Right atrium auricular region (tissue), 2 donors: ENCODE measurements around the gene HPS5. TPM values are rescaled to one million over a fixed set of nuclear protein-coding genes. Genes with fewer than 3 reads are reported as not detected.

ENCODE experiments used
- DNase-seq: peaks from one replicate; pipeline ENCODE4 v3.0.0-alpha.2; 2019; ENCODE audit warnings: low spot score
- H3K27ac ChIP-seq, 2 donors: fragments of 200-600 bp; sonication (generic); 1 replicate in 1 of 2; 2 replicates in 1 of 2; pipeline ENCODE4 v1.5.1; 2016 to 2019
- H3K27me3 ChIP-seq, 2 donors: fragments of 200-600 bp; sonication (generic); one replicate each; pipeline versions ENCODE4 v1.5.1 to v1.6.0; 2017 to 2019
- H3K36me3 ChIP-seq: fragments of 200-600 bp; sonication (generic); one replicate; pipeline ENCODE4 v1.5.1; 2016
- H3K4me1 ChIP-seq, 2 donors: fragments of 200-600 bp; sonication (generic); one replicate each; pipeline versions ENCODE4 v1.5.1 to v1.6.0; 2017 to 2019
- H3K4me3 ChIP-seq, 2 donors: fragments of 200-600 bp; sonication (generic); 1 replicate in 1 of 2; 2 replicates in 1 of 2; pipeline ENCODE4 v1.5.1; 2017 to 2019; ENCODE audit warnings: mild to moderate bottlenecking in 1 of 2, moderate library complexity in 1 of 2
- H3K9me3 ChIP-seq, 2 donors: fragments of 200-600 bp; sonication (generic); one replicate each; pipeline ENCODE4 v1.5.1; 2019
- total RNA-seq, 2 donors: library from RNA; depleted of rRNA; stranded (reverse); fragments of >200 nt; gene quantifications; one replicate each; pipeline ENCODE4 v1.1.0, GENCODE V29; 2016
- TF ChIP-seq, protein P1 (sequence below), 2 donors: fragments of 200-600 bp; sonication (generic); IDR thresholded peaks; one replicate each; pipeline ENCODE4 v1.5.1; 2019; ENCODE audit warnings: antibody characterized with exemption in 2 of 2

The HPS5 gene, protein sequence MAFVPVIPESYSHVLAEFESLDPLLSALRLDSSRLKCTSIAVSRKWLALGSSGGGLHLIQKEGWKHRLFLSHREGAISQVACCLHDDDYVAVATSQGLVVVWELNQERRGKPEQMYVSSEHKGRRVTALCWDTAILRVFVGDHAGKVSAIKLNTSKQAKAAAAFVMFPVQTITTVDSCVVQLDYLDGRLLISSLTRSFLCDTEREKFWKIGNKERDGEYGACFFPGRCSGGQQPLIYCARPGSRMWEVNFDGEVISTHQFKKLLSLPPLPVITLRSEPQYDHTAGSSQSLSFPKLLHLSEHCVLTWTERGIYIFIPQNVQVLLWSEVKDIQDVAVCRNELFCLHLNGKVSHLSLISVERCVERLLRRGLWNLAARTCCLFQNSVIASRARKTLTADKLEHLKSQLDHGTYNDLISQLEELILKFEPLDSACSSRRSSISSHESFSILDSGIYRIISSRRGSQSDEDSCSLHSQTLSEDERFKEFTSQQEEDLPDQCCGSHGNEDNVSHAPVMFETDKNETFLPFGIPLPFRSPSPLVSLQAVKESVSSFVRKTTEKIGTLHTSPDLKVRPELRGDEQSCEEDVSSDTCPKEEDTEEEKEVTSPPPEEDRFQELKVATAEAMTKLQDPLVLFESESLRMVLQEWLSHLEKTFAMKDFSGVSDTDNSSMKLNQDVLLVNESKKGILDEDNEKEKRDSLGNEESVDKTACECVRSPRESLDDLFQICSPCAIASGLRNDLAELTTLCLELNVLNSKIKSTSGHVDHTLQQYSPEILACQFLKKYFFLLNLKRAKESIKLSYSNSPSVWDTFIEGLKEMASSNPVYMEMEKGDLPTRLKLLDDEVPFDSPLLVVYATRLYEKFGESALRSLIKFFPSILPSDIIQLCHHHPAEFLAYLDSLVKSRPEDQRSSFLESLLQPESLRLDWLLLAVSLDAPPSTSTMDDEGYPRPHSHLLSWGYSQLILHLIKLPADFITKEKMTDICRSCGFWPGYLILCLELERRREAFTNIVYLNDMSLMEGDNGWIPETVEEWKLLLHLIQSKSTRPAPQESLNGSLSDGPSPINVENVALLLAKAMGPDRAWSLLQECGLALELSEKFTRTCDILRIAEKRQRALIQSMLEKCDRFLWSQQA
- total RNA-seq: 10 to 100 TPM; 10.5 to 12.8 TPM

DNA sequence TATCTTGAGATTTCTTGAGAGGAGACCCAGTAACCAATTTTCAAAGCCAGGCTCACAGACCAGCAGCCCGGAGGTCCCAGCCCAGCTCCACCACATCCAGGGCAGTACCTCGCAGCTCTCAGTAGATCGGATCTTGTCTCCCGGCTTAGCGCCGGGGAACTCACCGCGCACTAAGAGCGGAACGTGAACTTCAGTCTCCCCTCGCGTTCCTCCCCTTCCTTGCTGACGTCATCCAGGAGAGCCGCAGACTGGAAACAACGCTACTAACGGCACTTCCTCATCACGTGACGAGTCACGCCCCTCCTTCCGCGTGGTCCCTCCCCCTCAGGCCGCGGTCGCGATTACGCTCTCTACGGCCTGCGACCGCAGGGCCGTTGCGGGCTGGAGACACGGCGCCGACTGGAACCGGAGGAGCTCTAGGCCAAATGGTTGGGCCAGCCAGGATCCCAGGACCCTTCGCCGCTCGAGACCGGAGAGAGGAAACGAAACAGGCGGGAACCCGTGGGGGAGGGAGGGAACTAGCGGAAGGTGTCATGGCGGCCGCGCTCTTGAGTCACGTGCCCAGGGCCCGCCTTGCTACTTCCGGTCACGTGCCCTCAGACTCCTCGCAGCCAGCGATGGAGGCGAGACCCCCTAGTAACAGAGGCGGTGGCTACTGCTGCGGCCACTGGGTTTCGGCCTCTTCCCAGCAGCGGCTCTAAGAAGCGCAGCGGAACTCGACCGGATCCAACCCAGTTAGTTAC is at the start of gene HPS5, which contains the start of gene GTF2H1:
HPS5 (minus strand) TSS at position 172 of the 743 bp plus-strand sequence. CDS start 4,282 bp downstream, outside the sequence.
GTF2H1 (plus strand) TSS at position 599 of the 743 bp plus-strand sequence. CDS start 10,508 bp downstream, outside the sequence.
- H3K27me3 ChIP-seq: no peaks in the 10 kb centered on the region
- no peaks in the 10 kb centered on the region for H3K9me3 ChIP-seq
- no peaks in the 10 kb centered on the region for H3K36me3 ChIP-seq
- peak; percentile 96 for DNase-seq
- peaks cover 0 to 45% of the 10 kb centered on the region in 2 donors for H3K4me1 ChIP-seq
- TF ChIP-seq, protein P1, sequence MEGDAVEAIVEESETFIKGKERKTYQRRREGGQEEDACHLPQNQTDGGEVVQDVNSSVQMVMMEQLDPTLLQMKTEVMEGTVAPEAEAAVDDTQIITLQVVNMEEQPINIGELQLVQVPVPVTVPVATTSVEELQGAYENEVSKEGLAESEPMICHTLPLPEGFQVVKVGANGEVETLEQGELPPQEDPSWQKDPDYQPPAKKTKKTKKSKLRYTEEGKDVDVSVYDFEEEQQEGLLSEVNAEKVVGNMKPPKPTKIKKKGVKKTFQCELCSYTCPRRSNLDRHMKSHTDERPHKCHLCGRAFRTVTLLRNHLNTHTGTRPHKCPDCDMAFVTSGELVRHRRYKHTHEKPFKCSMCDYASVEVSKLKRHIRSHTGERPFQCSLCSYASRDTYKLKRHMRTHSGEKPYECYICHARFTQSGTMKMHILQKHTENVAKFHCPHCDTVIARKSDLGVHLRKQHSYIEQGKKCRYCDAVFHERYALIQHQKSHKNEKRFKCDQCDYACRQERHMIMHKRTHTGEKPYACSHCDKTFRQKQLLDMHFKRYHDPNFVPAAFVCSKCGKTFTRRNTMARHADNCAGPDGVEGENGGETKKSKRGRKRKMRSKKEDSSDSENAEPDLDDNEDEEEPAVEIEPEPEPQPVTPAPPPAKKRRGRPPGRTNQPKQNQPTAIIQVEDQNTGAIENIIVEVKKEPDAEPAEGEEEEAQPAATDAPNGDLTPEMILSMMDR (IDR thresholded peaks at IDR 0.05): no peak
- H3K4me3 ChIP-seq: peak within 1 kb of the TSS; percentile 68 to 79
- peak within 1 kb of the TSS; percentile 94 to 98 for H3K27ac ChIP-seq

DNA sequence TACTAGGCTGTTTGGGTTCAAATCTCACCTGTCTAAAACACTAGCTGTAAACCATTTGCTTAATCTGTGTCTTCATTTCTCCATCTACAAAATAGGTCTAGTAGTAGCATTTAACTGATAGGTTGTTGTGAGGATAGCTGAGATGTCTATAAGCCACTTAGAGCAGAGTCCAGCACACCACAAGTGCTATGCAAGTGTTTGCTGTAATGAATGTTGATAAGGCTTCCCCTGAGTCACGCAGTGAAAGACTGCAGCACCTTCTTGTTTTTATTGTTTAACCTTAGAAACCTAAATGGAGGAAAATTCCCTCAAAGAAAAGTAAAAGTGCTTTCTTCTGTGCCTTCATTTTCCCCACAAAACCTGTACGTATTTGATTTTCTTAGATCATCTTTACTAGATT is 49.3 kb upstream of the HPS5 start:
- no peaks in the 10 kb centered on the region for H3K27me3 ChIP-seq
- no peak overlapping the region for H3K4me3 ChIP-seq
- TF ChIP-seq, protein P1 (IDR thresholded peaks at IDR 0.05): no peak
- peaks cover 13% of the 10 kb centered on the region for H3K36me3 ChIP-seq
- H3K4me1 ChIP-seq: no peaks in the 10 kb centered on the region
- no peak for DNase-seq
- no peaks in the 10 kb centered on the region for H3K9me3 ChIP-seq
- H3K27ac ChIP-seq: no peak overlapping the region

DNA sequence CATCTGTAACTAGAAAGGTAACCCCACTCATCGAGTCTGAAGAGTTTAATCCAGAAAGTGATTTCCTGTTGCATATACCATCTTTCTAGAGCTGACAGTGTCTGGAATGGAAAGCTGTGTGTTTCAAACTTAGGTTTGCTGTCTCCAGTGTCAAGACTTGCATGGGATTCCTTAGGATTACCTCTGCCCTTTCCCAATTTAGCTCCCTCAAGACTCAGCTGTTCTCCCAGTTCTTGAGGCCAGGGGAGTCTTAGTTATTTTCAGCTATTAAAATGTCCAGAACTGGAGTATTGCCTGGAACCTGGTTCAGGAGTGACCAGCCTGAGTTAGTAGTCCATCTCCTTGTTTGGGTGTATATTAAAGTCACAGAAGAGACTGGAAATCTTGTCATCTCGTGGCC is 47.5 kb upstream of the HPS5 start:
- no peaks in the 10 kb centered on the region for H3K4me1 ChIP-seq
- DNase-seq: no peak
- TF ChIP-seq, protein P1 (IDR thresholded peaks at IDR 0.05): no peak
- no peak overlapping the region for H3K4me3 ChIP-seq
- peaks cover 32% of the 10 kb centered on the region for H3K36me3 ChIP-seq
- H3K27me3 ChIP-seq: no peaks in the 10 kb centered on the region
- no peaks in the 10 kb centered on the region for H3K9me3 ChIP-seq
- no peak overlapping the region for H3K27ac ChIP-seq

DNA sequence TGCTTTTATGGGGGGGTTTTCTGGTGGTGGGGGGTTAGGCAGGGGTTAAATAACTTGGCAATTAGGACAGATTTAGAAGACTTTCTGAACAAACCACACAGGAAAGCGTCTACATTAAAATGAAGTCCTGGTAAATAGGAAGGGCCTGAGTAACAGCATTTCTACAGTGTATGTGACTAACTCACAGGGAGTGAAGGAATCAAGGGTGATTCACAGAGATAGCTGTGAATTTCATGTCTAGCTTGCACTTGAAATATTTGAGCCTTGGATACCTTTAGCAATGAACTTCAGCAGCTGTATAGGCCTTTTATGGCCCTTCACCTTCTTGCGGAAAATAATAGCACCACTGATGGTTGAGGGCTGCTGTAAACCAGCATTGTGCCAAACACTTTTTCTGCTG is 46.3 kb upstream of the HPS5 start:
- DNase-seq: no peak
- Histone ChIP-seq H3K9me3 (no peaks in the 10 kb centered on the region), H3K4me3 (no peak overlapping the region), H3K27ac (no peak overlapping the region), H3K36me3 (peaks cover 44% of the 10 kb centered on the region), H3K27me3 (no peaks in the 10 kb centered on the region), H3K4me1 (no peaks in the 10 kb centered on the region)
- TF ChIP-seq, protein P1 (IDR thresholded peaks at IDR 0.05): no peak

DNA sequence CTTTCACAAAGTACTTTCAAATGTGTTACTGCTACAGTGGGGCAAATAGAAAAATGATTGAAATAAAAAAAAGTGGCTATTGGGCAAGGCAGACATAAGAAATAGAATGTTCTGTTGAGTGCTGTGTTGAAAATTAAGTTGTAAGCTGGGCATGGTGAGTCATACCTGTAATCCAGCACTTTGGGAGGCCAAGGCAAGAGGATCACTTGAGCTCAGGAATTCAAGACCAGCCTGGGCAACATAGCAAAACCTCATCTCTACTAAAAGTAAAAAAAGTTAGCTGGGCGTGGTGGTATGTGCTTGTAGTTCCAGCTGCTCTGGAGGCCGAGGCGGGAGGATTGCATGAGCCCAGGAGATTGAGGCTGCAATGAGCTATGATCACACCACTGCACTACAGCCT is 45.5 kb upstream of the HPS5 start:
- TF ChIP-seq, protein P1 (IDR thresholded peaks at IDR 0.05): no peak
- H3K27ac ChIP-seq: no peak overlapping the region
- H3K36me3 ChIP-seq: peaks cover 49% of the 10 kb centered on the region
- DNase-seq: no peak
- no peak overlapping the region for H3K4me3 ChIP-seq
- H3K27me3 ChIP-seq: no peaks in the 10 kb centered on the region
- H3K4me1 ChIP-seq: no peaks in the 10 kb centered on the region
- no peaks in the 10 kb centered on the region for H3K9me3 ChIP-seq
